GM21515 (cell line): ENCODE data around the gene RGL1.
"Not testable (repeated sequence)": the region's sequence is repeated elsewhere in the genome, so short reads cannot be mapped to it uniquely, and the experiment has no call there.

Source experiments
- ATAC-seq: cut with Tn5 transposase; IDR thresholded peaks from one replicate; pipeline ENCODE4 v1.9.1; 2021; ENCODE audit not compliant: unreplicated experiment

Gene RGL1

DNA sequence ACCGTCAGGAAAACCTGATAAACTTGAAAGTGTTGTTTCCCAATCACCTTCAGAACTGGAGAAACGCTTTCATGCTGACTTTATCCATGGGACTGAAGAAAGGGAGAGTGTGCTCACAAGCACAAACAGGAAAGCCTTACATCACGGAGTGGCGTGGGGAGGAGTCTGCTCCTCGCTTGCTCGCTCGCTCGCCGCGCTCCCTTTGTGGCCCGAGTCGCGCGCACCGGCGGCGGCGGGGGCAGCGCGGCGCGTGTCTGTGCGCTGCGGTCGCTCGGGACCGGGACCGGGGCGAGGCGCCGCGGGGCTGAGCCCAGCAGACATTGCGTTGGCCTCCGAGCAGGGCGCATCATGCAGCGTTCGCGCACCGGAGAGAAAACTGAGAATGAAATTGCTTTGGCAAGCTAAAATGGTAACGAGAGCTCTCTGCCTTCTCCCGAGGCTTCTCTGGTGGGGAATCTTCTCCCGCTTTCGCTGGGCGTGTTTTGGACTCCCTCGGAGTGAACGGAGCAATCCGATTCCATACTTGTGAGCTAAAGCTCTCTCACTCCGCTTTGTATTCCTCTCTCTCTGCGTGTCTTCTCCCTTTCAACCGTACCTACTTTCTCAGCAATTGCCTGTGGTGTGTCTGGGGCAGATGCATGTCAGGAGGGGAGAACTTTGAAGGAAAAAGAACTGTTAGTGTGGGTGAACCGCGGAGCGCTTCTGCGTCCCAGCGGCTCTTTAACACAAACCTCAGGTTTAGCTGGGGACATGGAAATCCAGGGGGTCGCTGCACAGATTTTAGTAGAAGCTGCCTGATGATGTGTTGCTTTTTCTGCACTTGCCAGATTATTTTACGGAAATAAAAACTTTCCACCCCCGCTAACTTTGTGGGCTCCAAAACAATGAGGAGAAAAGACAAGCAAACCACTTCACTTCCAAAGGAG, at the start of gene RGL1:
RGL1 (plus strand) TSS at position 205 of the 926 bp plus-strand sequence; CDS start at position 383, 178 bp downstream.
- ATAC-seq: peak; percentile 65

DNA sequence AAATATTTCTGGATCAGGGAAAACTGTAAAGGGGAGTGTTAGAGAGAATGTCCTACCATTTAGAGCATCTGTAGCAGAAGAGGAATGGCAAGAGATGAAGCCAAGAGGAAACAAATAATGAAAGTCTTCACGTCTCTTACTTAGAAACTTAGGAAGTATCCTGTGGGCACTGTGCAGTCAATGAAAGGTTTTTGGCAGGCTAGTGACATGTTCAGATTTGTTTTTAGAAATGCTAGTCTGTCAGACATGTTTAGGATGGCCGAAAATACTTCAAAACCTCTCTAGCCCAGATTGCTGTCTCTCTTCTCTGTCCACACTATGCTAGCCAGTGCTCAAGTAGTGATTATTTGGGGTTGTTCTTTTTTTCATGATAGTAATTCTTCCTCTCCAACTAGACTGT, 48.6 kb upstream of the RGL1 start:
- no peak for ATAC-seq

DNA sequence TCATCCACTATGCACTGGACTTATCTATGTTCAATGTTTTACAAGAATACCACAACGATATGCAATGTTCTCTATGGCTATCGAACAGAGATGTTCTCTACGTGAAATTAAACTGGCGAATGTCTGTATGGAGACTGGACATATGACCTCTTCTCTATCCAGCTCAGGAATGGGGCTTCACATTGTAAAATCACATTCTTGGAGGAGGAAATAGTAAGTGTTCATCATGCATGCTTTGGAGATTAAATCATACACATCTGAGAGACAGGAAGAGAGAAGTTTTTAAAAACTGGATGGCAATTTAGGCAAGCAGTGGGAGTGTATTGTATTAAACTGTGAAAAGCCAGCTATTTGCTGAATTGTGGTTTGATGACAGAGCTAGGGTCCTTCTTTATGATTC, 47.9 kb upstream of the RGL1 start:
- ATAC-seq: no peak

DNA sequence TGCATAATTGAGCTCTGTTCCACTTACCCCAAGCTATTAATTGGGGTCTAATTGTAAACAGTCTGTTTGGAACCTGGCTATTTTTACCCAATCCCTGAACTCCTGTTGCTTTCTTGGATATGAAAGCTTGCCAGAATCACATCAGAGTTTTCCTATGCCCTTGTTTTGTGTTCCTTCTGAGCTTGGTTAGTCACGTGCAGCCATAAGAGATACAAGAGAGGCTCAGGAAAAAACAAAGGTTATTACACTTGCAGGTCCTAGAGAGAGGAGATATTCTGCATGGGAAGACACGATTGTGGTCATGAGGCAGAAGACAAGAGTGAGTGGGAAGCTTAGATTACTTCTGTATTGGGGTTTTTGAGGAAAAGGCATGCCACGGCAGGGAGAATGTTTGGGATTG, 46.0 kb upstream of the RGL1 start:
- ATAC-seq: no peak

DNA sequence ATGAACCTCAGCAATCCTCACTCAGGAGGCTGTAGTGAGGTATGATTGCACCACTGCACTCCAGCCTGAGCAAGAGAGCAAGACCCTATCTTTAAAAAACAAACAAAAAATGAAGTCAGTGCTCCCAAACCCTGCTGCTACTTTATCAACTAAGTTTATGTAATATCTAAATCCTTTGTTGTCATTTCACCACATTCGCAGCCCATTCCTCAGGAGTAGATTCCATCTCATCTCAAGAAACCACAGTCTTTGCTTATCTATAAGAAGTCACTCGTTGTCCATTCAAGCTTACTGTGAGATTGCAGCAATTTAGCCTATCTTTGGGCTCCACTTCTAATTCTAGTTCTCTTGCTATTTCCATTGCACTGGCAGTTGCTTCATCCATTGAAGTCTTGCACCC, 44.3 kb upstream of the RGL1 start:
- ATAC-seq: no peak

DNA sequence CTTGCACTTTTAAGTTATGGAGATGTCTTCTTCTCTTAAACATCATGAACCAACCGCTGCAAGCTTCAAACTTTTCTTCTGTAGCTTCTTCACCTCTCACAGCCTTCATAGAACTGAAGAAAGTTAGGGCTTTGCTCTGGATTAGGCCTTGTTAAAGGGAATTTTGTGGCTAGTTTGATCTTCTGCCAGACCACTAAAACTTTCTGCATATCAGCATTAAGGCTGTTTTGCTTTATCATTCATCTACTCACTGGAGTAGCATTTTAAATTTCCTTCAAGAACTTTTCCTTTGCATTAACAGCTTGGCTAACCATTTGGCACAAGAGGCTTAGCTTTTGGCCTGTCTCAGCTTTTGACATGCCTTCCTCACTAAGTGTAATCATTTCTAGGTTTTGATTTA, 43.0 kb upstream of the RGL1 start:
- no peak for ATAC-seq

DNA sequence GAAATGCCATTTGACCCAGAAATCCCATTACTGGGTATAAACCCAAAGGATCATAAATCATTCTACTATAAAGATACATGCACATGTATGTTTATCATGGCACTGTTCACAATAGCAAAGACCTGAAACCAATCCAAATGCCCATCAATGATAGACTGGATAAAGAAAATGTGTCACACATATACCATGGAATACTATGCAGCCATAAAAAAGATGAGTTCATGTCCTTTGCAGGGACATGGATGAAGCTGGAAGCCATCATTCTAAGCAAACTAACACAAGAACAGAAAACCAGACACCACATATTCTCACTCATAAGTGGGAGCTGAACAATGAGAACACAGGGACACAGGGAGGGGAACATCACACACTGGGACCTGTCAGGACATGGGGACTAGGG, 42.1 kb upstream of the RGL1 start:
- ATAC-seq: not testable (repeated sequence)

DNA sequence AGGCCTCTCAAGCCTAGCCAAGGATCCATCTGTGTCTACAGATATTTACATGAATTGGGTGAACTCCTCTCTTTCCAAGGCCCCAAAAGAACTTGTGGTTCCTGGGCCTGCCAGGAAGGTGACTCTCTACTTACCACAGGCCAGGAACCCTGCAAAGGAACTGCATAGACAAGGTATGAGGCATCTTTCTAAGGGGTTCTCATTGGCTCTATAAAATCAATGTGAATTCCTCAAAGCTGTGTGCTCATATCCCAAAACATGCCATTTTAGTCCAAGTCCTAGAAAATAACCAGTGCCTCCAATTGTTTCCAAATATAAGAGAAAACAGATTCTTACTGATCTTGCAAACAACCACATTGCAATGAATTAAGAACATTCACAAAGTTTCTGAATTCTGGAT, 39.9 kb upstream of the RGL1 start:
- ATAC-seq: no peak

DNA sequence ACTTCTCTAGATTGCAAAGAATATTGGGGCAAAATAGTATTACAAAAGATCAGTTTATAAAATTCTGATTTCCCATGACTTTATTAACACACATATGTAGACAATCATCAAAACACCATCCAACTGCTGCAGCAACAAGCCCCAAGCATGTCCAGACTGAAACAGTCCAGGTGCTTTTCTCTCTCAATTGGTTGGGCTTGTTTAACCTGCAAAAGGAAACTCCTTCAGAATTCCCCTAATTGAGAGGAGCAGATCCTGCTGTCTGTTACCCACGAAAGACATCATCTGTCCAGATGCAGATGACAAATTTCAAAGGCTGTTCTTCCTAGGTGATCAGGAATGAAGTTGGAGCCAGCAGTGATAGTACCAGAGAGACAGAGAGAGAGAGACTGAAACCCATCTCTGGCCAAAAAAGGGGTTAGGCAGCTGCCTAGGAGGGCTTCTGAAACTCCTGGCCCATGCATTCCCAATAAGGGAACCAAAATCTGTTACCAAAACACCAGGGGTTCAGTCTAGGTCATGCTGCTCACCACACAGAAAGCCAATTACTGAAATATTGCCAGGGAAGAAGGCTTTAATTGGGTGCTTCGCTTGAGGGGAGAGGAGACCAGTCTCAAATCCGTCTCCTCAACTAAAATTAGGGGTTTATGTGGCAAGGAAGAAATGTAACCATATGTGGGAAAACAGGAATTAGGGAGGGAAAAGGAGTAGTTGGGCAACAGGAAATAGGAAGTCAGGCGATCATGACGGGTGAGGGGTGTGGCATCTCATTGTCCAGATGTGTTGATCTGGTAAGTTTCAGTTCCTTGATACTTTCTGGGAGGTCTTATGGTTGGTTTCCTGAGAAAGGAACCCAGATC, 34.7 kb upstream of the RGL1 start:
- no peak for ATAC-seq

DNA sequence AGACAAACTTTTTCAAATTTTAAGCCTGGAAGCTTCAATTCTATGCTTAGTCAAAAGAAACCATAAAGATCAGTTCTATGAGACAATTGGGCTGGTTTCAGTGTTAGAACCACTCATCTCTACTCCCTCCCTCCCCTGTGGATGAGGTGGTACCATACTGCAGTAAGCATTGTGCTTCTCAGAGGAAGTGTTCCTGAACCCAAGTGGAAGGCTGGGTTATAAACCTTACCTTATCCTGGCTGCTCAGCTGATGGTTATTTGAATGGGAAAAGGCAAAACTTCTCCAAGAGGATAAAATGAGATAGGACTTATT, 34.1 kb upstream of the RGL1 start:
- ATAC-seq: no peak

DNA sequence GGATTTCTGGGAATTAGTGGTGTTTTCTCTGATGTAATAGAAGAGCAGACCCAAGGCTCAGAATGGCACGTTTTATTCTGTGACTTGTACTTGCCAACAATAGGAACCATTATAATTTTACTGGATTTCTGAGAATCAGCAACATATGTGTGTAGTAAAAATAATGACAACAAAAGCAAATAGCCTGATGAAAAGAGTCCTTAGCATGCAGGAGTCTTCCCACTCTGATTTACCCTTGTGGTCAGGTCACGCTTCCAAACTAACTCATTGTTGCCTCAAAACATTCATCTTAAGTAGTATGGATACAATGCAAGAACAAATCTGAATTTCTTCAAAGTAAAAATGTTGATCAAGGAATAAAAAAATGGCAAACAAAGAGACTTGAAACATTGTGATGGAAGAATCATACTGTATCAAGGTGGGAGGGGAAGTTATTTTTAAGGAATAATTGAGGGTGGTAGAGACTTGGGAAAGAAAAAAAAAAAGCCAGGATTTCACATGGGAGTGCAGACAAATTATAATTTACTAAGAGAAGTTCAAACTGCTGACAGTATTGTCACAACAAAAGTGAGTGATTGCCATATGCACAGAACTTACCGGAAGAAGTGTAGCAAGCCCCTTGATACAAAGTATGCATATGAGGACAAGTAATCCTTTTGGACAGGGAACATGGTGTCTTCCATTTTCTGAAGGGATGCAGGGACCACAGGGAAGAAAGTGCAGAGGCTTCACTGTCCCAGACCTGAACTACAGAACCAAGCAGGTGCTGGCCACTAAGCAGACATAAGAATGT, 31.2 kb upstream of the RGL1 start:
- no peak for ATAC-seq

DNA sequence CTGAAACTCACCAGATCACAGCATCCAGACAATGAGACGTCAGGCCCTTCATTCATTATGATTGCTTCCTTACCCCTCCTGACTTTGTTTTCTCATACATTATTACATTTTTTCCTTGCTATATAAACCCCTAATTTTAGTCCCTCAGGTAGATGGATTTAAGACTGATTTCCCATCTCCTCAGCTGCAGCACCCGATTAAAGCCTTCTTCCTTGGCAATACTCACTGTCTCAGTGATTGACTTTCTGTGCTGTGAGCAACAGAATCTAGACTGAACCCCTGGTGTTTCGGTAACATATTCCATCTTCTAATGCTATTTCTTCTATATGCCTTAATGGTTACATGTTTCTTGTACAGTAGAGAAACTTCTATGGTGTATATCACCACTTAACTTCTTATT, 30.0 kb upstream of the RGL1 start:
- no peak for ATAC-seq

DNA sequence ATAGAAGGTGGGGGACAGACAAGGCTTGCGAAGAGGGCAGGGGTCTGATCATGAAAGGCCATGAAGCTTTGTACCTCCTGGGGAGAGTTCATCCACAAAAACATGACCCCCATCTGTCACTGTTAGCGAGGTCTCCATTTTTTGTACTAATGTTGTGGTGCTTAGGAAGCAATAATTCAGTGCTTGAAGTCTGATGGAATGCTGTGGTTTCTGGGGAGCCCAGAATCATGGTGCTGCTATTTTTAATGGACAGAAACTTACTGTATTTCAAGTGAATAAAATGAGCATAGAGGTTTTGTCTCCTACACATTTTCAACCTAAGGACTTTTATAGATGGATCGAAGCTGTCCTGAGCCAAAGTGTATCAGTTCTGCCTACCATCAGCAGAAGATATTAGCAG, 28.2 kb upstream of the RGL1 start:
- ATAC-seq: no peak

DNA sequence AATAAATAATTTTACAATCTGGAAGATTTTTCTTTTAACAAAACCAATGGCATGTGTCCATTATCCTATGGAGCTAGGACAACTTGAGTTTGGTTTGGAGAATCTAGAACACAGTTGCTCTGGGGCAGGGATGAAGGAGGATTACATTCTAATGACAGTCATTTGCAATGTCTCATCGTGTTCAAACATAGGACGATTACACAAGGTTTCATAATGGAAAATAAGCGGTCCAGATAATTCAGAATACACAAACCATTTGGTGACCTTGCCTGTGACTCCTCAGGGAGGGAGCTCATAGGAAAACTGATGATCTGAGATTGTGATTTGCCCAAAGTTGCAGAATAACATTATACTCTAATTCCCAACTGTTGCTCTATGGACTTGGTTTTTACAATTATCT, 27.6 kb upstream of the RGL1 start:
- no peak for ATAC-seq

DNA sequence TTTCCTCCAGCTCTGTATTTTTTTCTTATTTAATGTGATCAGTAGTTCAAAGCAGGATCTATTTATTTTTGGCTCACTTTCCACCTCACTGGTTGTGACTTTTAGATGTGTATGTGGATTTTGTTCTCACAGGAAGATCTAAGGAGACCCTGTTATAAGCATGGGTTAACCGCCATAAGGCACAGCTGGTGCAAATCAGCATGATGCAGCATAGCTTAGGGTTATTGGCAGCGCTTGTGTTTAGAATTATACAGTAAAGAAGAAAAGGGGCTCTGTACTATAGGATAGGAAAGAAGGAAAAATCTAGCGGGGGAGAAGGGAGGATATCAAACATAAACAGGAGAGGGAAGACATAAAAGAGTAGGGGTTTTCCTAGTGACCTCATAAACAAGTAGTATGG, 26.9 kb upstream of the RGL1 start:
- no peak for ATAC-seq

DNA sequence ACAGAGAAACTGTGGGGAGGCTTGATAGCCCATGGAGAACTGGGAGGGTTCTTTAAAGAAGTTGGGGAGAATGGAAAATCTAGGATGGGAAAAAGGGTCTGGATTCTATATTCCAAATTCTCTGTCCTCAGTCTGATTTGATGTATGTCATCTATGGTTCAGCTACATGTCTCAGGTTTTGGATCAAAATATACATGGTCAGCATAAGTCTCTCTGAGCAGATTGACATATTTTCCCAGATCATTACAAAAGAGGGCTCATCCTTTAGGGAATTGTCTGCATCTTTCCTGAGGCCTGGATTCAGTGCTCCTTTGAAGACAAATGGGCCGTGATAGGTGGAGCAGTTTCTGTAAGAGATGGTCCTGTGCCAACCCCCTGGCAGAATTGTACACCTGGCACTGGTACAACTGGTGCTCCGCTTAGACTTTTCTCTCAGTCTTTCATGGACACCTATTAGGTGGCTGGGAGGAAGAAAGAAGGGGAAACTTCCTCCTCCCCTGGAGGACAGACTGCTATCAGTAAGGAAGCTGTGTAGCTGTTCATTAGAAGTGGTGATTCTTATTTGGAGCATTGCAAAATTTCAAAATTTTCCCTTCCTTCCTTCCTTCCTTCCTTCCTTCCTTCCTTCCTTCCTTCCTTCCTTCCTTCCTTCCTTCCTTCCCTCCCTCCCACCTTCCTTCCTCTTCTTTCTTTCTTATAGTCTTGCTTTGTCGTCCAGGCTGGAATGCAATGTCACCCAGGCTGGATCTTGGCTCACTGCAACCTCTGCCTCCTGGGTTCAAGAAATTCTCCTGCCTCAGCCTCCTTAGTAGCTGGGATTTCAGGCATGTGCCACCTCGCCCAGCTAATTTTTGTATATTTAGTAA, 26.1 kb upstream of the RGL1 start:
- ATAC-seq: no peak

DNA sequence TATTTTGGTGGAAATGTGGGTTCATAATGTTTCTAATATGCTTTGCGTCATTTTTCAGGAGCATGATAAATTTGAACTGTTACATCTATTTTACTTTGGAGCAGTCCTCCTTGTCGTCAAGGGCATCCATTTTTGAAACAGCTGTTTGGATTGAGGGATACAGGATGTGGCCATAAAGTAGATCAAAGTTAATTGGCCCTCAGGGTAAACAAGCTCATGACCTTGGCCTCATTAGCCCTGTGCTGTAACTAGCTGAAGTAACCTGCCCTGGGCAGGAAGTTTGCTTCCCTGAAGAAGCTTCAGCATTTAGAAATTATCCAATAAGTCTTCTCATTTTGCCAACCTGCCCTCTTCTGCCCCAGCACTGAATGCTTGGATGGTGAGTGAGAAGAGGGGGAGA, 24.8 kb upstream of the RGL1 start:
- ATAC-seq: no peak

DNA sequence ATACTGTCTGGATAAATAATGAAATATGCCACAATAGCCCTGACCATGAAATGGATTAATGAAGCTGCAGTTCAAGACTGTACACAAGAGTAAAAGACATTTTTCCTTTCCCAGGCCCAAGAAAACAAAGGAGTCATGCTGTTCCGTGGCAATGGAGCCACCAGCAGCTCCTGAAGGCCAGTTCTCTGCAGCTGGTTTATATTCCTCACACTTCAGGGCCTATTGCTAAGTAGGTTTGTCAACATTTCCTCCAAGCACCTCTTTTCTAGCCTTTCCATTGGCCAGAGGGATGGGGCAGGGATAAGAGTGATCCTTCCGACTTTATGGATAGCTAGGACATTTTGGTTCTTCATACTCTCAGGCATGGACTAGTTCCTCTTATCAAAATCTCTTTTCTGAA, 24.2 kb upstream of the RGL1 start:
- ATAC-seq: no peak

DNA sequence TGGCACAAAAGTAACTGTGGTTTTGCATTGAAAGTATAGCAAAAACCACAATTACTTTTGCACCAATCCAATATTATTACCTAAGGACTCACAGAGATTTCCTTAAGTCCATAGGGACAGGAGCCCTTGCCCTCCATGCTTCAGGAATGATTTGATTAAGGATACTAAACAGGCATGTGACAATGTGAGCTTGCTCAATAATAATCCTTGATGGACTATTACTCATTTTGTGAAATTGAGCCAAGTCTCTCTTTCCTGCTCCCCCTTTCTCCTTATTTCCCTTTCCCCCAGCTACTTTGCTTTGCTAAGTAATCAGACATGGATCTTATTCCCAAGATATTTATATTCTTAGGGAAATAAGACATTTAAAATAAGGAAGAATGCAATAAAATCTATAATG, 21.6 kb upstream of the RGL1 start:
- no peak for ATAC-seq

DNA sequence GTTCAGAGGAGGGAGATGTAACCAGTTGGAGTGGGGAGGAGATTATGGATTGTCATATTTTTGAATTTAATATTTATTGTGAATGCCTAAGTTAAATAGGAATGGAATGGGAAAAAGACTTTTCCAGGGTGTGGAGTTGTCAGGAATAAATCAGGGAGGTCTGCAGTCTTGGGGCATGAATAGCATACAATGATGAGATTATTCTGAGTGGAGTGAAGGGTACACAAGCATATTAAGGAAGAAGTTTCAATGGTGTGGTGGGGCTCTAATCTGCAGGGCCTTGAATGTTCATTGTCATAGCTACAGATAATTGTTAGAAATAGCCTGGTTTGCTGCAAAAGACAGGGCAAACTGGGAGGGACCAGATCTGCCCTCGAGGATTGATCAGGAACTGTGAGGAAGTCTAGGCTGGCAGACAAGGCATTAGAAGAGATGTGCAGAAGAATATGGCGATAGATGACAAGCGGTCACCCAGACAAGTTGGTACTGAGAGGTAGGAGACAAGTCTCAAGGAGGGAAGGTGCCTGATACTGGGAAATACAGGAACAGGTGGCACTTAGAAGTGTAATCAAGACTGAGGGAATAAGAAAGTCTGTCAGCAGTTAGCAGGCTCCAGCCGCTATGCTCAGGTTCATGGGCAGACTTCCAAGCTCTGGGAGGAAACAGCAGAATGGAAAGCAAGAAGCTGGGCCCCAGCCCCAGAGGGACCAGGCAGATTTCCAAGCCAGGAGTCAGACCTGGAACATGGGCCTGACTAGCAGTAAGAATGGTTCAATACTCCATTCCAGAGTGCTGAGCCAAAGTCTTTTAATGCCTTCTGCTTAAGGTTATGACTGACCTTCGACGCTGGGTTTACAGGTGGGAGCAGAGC, 20.9 kb upstream of the RGL1 start:
- no peak for ATAC-seq
